HG02840 (cell line): Measurements from ENCODE around the gene CMBL.
A peak's percentile ranks its signal among the peaks of the same experiment; 100 is the strongest.
"Not testable (repeated sequence)": the region's sequence is repeated elsewhere in the genome, so short reads cannot be mapped to it uniquely, and the experiment has no call there.

ENCODE experiments used
- ATAC-seq: cut with Tn5 transposase; IDR thresholded peaks from one replicate; pipeline ENCODE4 v1.9.1; 2021; ENCODE audit warnings: mild to moderate bottlenecking, moderate library complexity, moderate number of reproducible peaks; ENCODE audit not compliant: unreplicated experiment, low FRiP score

The CMBL gene

GRCh38 chr5:10286862-10287227, 20.9 kb downstream of the CMBL start:
- ATAC-seq = no peak

GRCh38 chr5:10286162-10286861, 21.4 kb downstream of the CMBL start:
- ATAC-seq = no peak

- ATAC-seq = not testable (repeated sequence)
These were observed 22.3 kb downstream of the CMBL start for GRCh38 chr5:10285362-10285761.

GRCh38 chr5:10283927-10284635, 23.6 kb downstream of the CMBL start:
- ATAC-seq = peak; percentile 93

GRCh38 chr5:10279925-10280720, 27.6 kb downstream of the CMBL start:
- ATAC-seq = no peak

GRCh38 chr5:10279328-10279727, 28.4 kb downstream of the CMBL start:
- no peak for ATAC-seq

GRCh38 chr5:10278658-10279279, 28.9 kb downstream of the CMBL start:
- no peak for ATAC-seq

- ATAC-seq = no peak
These were observed 29.7 kb downstream of the CMBL start for GRCh38 chr5:10277773-10278630.

- no peak for ATAC-seq
These were observed 31.0 kb downstream of the CMBL start for GRCh38 chr5:10276691-10277090.

- no peak for ATAC-seq
These were observed 31.7 kb downstream of the CMBL start for GRCh38 chr5:10275991-10276390.

GRCh38 chr5:10275460-10275859, 32.2 kb downstream of the CMBL start:
- ATAC-seq = no peak

GRCh38 chr5:10272875-10273209, 34.9 kb downstream of the CMBL start:
- not testable (repeated sequence) for ATAC-seq

GRCh38 chr5:10272053-10272874, 35.4 kb downstream of the CMBL start:
- ATAC-seq = no peak

GRCh38 chr5:10268100-10268499, 39.6 kb downstream of the CMBL start:
- no peak for ATAC-seq

- ATAC-seq = no peak
These were observed 40.9 kb downstream of the CMBL start for GRCh38 chr5:10266839-10267238.

- ATAC-seq = no peak
These were observed 41.6 kb downstream of the CMBL start for GRCh38 chr5:10266137-10266536.

- no peak for ATAC-seq
These were observed 42.2 kb downstream of the CMBL start for GRCh38 chr5:10265245-10266109.

GRCh38 chr5:10264604-10265003, 43.1 kb downstream of the CMBL start:
- ATAC-seq = no peak
